T-cell (primary cell): Measurements from ENCODE around the gene LYPD5. TPM values are rescaled to one million over a fixed set of nuclear protein-coding genes. Genes with fewer than 3 reads are reported as not detected.
"Not testable (repeated sequence)": the region's sequence is repeated elsewhere in the genome, so short reads cannot be mapped to it uniquely, and the experiment has no call there.

ENCODE experiments used
- ATAC-seq, 4 experiments: fragments of 200-7000 bp in 3 of 4; fragments of 150-1000 bp in 1 of 4; cut with Tn5 transposase; replicated peaks in 1 of 4; 1 replicate in 3 of 4; 2 replicates in 1 of 4; pipeline ENCODE4 v1.10.0; 2021; ENCODE audit warnings: moderate library complexity in 3 of 4, mild to moderate bottlenecking in 2 of 4, moderate number of reproducible peaks in 1 of 4
- CTCF ChIA-PET, 2 donors: fragments of 300-600 bp; sonication (Branson Sonifier 250); formaldehyde crosslinking; loops; one replicate each; lab custom pipeline; 2022; ENCODE audit warnings: antibody characterized with exemption in 2 of 2; lab: Charles Lee
- POLR2A ChIA-PET, 2 donors: fragments of 300-600 bp; sonication (Branson Sonifier 250); formaldehyde crosslinking; loops; one replicate each; lab custom pipeline; 2022; ENCODE audit warnings: antibody characterized with exemption in 2 of 2; lab: Charles Lee
- DNase-seq, 35 experiments: peaks; one replicate each; pipeline versions ENCODE4 v3.0.0 to v3.0.0-alpha.2; 2013 to 2023
- H3K27ac ChIP-seq: one replicate; pipeline ENCODE4 v1.5.1; 2013; ENCODE audit warnings: low read length
- H3K27me3 ChIP-seq, 2 experiments: replicated peaks in 1 of 2; 1 replicate in 1 of 2; 2 replicates in 1 of 2; pipeline versions ENCODE4 v1.6.1 to v1.7.0; 2013; ENCODE audit warnings: low read length in 1 of 2, mixed read lengths in 1 of 2; ENCODE audit not compliant: control insufficient read depth in 2 of 2, insufficient read depth in 2 of 2; ENCODE audit errors: extremely low read depth in 1 of 2
- H3K36me3 ChIP-seq, 2 donors: 1 replicate in 1 of 2; 2 replicates in 1 of 2; pipeline versions ENCODE4 v1.6.1 to v1.7.0; 2013; ENCODE audit warnings: low read length in 1 of 2; ENCODE audit not compliant: control insufficient read depth in 2 of 2, insufficient read depth in 1 of 2; ENCODE audit errors: extremely low read depth in 1 of 2
- H3K4me1 ChIP-seq, 2 experiments: 1 replicate in 1 of 2; 2 replicates in 1 of 2; pipeline versions ENCODE4 v1.6.1 to v1.7.0; 2013; ENCODE audit warnings: low read length in 2 of 2, mixed read lengths in 1 of 2; ENCODE audit not compliant: insufficient read depth in 2 of 2, control insufficient read depth in 1 of 2; ENCODE audit errors: extremely low read depth in 1 of 2
- H3K4me3 ChIP-seq, 2 donors: 1 replicate in 1 of 2; 2 replicates in 1 of 2; pipeline versions ENCODE4 v1.5.1 to v1.7.0; 2013; ENCODE audit warnings: mild to moderate bottlenecking in 2 of 2, low read length in 1 of 2, moderate library complexity in 1 of 2; ENCODE audit not compliant: control insufficient read depth in 1 of 2; ENCODE audit errors: extremely low read depth in 1 of 2
- H3K9me3 ChIP-seq: 2 replicates; pipeline ENCODE4 v1.7.0; 2013
- H3K27ac Mint-ChIP-seq, 2 donors: one replicate each; pipeline ENCODE4 v1.8.0; 2020 to 2021; ENCODE audit warnings: mild to moderate bottlenecking in 2 of 2, mixed read lengths in 2 of 2
- H3K27me3 Mint-ChIP-seq, 2 donors: one replicate each; pipeline ENCODE4 v1.8.0; 2021 to 2022; ENCODE audit warnings: mixed read lengths in 2 of 2
- H3K36me3 Mint-ChIP-seq: one replicate; pipeline ENCODE4 v1.8.0; 2021; ENCODE audit warnings: mixed read lengths
- H3K4me1 Mint-ChIP-seq, 3 donors: one replicate each; pipeline ENCODE4 v1.8.0; 2020 to 2022; ENCODE audit warnings: mixed read lengths in 3 of 3, mild to moderate bottlenecking in 1 of 3
- H3K4me3 Mint-ChIP-seq, 3 donors: one replicate each; pipeline ENCODE4 v1.8.0; 2020 to 2022; ENCODE audit warnings: mild to moderate bottlenecking in 3 of 3, mixed read lengths in 3 of 3, moderate library complexity in 3 of 3
- H3K9me3 Mint-ChIP-seq, 3 donors: one replicate each; pipeline ENCODE4 v1.8.0; 2020 to 2022; ENCODE audit warnings: mixed read lengths in 3 of 3
- WGBS: methylation state at CpG from one replicate; pipeline ENCODE4 v1.1.5; 2013; ENCODE audit warnings: missing lambda C conversion rate; ENCODE audit not compliant: insufficient coverage; 5-methylcytosine and 5-hydroxymethylcytosine counted together
- total RNA-seq, 35 experiments: library from RNA in 6 of 35; stranded (reverse) in 6 of 35; fragments of 120-200 nt in 1 of 35; gene quantifications; one replicate each; pipeline versions ENCODE4 v1.2.1 to v1.2.4 and lab custom pipeline; 2013 to 2026

The LYPD5 gene
- total RNA-seq, 5 donors from 2014 or later (not counting 1 experiment from before 2014, with no cell fraction given) = 0.20 to 0.70 (median 0.58) TPM; not detected in 1

GRCh38 chr19:43826787-43827754 lies 24.8 kb upstream of the LYPD5 start, which contains the start of gene ZNF283:
TSS of gene ZNF283 (plus strand) at chr19:43827321. CDS start at chr19:43833505, 6,184 bp downstream.
- ChIA-PET CTCF (interaction anchor here (0.6 to 0.9 kb wide), 4 partner anchors 10 to 363 kb away, joined by 3 read pairs; no protein-coding TSS in a partner anchor), POLR2A (no interaction called here)
- peaks cover 2 to 7% (median 3%) of the 10 kb centered on the region in 3 donors for H3K9me3 Mint-ChIP-seq
- peak within 1 kb of the TSS; percentile 88 to 90 (median 89) for H3K4me3 Mint-ChIP-seq
- H3K27ac Mint-ChIP-seq = peak within 1 kb of the TSS; percentile 52 to 72
- peaks cover under 1 to 6% of the 10 kb centered on the region in 2 experiments for H3K27me3 ChIP-seq
- H3K4me1 ChIP-seq = peaks cover 2 to 12% of the 10 kb centered on the region in 2 experiments
- ATAC-seq = peak; percentile 94 to 99 (median 96)
- H3K27ac ChIP-seq = no peak within 1 kb of the TSS
- peaks cover 4 to 10% of the 10 kb centered on the region in 2 donors for H3K36me3 ChIP-seq
- peak; percentile 54 to 85 (median 68) for DNase-seq
- peaks cover 21% of the 10 kb centered on the region for H3K36me3 Mint-ChIP-seq
- WGBS = 14% methylated on average over 43 of the region's 46 CpGs
- H3K9me3 ChIP-seq = no peaks in the 10 kb centered on the region
- peak within 1 kb of the TSS; percentile 73 to 86 for H3K4me3 ChIP-seq
- H3K27me3 Mint-ChIP-seq = peaks cover 0 to 7% of the 10 kb centered on the region in 2 donors
- peaks cover 19 to 21% (median 19%) of the 10 kb centered on the region in 3 donors for H3K4me1 Mint-ChIP-seq

DNA sequence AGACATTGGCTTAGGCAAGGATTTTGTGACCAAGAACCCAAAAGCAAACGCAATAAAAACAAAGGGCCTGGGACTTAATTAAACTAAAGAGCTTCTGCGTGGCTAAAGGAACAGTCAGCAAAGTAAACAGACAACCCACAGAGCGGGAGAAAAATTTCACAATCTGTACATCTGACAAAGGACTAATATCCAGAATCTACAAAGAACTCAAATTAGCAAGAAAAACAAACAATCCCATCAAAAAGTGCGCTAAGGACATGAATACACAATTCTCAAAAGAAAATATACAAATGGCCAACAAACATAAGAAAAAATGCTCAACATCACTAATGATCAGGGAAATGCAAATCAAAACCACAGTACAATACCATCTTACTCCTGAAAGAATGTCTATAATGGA lies 22.3 kb upstream of the LYPD5 start:
- Histone ChIP-seq H3K4me1 (peaks cover 6 to 20% of the 10 kb centered on the region in 2 experiments), H3K27me3 (peaks cover 9 to 18% of the 10 kb centered on the region in 2 experiments)
- H3K9me3 Mint-ChIP-seq, H3K36me3 Mint-ChIP-seq, H3K4me3 Mint-ChIP-seq, H3K27ac Mint-ChIP-seq, POLR2A ChIA-PET, CTCF ChIA-PET, H3K36me3 ChIP-seq, H3K4me3 ChIP-seq, ATAC-seq, H3K27ac ChIP-seq, DNase-seq, H3K9me3 ChIP-seq: not testable (repeated sequence)
- WGBS = 49% methylated on average over 3 of the region's 4 CpGs
- Mint-ChIP-seq H3K27me3 (peaks cover 14 to 23% of the 10 kb centered on the region in 2 donors), H3K4me1 (peaks cover 29 to 32% (median 29%) of the 10 kb centered on the region in 3 donors)

- H3K9me3 Mint-ChIP-seq, POLR2A ChIA-PET, H3K27ac Mint-ChIP-seq, DNase-seq, H3K36me3 Mint-ChIP-seq, H3K27ac ChIP-seq, H3K4me3 ChIP-seq, H3K4me3 Mint-ChIP-seq, ATAC-seq, H3K9me3 ChIP-seq, H3K36me3 ChIP-seq, CTCF ChIA-PET: not testable (repeated sequence)
- no CpG with 5 or more reads among the region's 3 CpGs for WGBS
- H3K4me1 ChIP-seq = peaks cover 6 to 20% of the 10 kb centered on the region in 2 experiments
- H3K27me3 Mint-ChIP-seq = peaks cover 14 to 28% of the 10 kb centered on the region in 2 donors
- H3K4me1 Mint-ChIP-seq = peaks cover 29 to 32% (median 29%) of the 10 kb centered on the region in 3 donors
- peaks cover 9 to 23% of the 10 kb centered on the region in 2 experiments for H3K27me3 ChIP-seq
Measured at GRCh38 chr19:43823856-43824255, 21.6 kb upstream of the LYPD5 start.

DNA sequence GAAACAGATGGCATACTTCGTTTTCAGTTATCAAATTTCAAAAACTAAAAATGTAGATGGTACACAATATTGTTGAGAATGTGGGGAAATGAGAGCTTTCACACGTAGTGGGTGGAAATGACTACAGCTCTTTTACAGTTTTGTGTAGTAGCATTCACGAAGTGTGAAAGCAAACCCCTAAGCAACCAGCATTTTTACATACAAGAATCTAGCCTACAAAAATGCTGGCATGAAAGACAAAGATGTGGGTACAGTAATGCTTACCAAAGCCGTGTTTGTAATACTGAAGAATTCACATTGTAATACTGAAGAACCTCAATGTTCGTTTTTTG lies 18.6 kb upstream of the LYPD5 start:
- H3K27ac Mint-ChIP-seq = no peak overlapping the region
- Histone ChIP-seq H3K9me3 (no peaks in the 10 kb centered on the region), H3K4me1 (peaks cover 4 to 8% of the 10 kb centered on the region in 2 experiments), H3K27me3 (peaks cover 9 to 23% of the 10 kb centered on the region in 2 experiments), H3K4me3 (peak overlapping the region in 1 of 2 donors; percentile 50), H3K36me3 (no peaks in the 10 kb centered on the region), H3K27ac (no peak overlapping the region)
- ATAC-seq = peak in 1 of 4 experiments; percentile 4
- H3K9me3 Mint-ChIP-seq = no peaks in the 10 kb centered on the region
- no peak for DNase-seq
- H3K27me3 Mint-ChIP-seq = peaks cover 27 to 35% of the 10 kb centered on the region in 2 donors
- CTCF ChIA-PET = no interaction called here
- H3K4me1 Mint-ChIP-seq = peaks cover 10 to 12% (median 11%) of the 10 kb centered on the region in 3 donors
- WGBS = no CpG with 5 or more reads among the region's 5 CpGs
- peak overlapping the region; percentile 82 to 86 (median 85) for H3K4me3 Mint-ChIP-seq
- POLR2A ChIA-PET = interaction anchor here in 1 of 2 donors (0.7 kb wide), 1 partner anchor 258 kb away, joined by 3 read pairs; no protein-coding TSS in a partner anchor
- peaks cover 4% of the 10 kb centered on the region for H3K36me3 Mint-ChIP-seq

DNA sequence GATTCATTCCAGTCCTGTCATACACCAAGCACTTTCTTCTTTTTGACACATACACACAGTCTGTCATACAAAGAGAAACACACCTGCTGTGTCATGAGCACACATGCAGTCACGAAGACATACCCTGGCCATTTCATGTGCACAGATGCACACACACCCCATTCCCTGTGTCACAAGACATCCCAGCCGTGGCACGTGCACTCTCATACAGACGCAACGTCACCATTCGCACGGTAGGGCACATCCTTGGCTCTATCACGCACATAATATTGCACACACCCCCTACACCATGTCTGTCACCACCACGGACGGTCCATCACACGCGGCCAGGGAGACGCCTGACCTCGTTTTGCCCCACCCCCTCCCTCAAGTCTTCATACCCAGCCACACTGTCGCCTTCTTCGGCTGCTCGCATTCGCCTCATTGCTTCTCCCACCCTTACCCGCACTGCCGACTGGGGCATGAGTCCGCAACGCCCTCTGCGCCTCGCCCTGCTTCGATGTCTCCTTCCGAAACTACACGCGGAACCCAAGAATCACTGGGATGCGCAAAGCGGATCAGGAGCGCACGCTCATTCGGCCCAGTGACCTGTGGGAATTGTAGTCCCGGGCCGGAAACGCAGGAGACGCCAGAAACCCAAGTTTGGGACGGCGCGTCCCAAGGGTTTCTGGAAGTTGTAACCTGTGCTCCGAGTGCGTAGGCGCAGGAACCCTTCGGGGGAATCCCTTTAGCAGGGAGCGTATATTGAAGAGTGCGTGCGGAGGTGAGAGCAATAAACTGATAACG lies 18.0 kb upstream of the LYPD5 start:
- H3K4me3 ChIP-seq = peak overlapping the region; percentile 50 to 57
- peaks cover 4% of the 10 kb centered on the region for H3K36me3 Mint-ChIP-seq
- H3K9me3 ChIP-seq = no peaks in the 10 kb centered on the region
- H3K4me1 ChIP-seq = peaks cover 4 to 8% of the 10 kb centered on the region in 2 experiments
- H3K4me3 Mint-ChIP-seq = peak overlapping the region; percentile 82 to 86 (median 85)
- H3K27me3 Mint-ChIP-seq = peaks cover 27 to 35% of the 10 kb centered on the region in 2 donors
- ChIA-PET POLR2A (no interaction called here), CTCF (no interaction called here)
- peaks cover 10 to 11% (median 11%) of the 10 kb centered on the region in 3 donors for H3K4me1 Mint-ChIP-seq
- no peaks in the 10 kb centered on the region for H3K36me3 ChIP-seq
- peaks cover 9 to 24% of the 10 kb centered on the region in 2 experiments for H3K27me3 ChIP-seq
- DNase-seq = peak in 5 of 35 experiments; percentile 3 to 34 (median 6)
- 20% methylated on average over 40 of the region's 48 CpGs for WGBS
- H3K27ac Mint-ChIP-seq = no peak overlapping the region
- peak; percentile 52 to 74 (median 65) for ATAC-seq
- H3K9me3 Mint-ChIP-seq = no peaks in the 10 kb centered on the region
- no peak overlapping the region for H3K27ac ChIP-seq

DNA sequence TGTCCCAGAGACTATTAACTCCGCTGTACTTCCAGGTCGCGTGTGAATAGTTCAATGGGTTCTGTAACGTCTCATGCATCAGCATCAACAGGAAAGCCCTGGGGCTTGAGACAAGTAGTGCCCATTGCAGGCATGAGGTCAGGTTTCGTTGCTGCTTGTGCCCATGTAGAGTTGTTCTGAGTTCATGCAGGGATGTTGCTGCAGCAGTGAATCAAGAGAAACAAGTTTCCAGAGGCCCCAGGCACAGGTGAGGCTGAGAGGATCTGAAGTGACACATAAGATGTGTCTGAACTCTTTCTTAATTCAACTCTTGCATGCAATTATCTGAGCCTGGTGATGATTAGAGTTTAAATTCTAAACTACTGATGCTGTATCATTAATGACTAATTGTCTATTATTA lies 16.3 kb upstream of the LYPD5 start:
- Histone ChIP-seq H3K27me3 (peaks cover 9 to 28% of the 10 kb centered on the region in 2 experiments), H3K27ac (no peak overlapping the region), H3K4me3 (no peak overlapping the region), H3K36me3 (no peaks in the 10 kb centered on the region), H3K4me1 (peaks cover 4 to 8% of the 10 kb centered on the region in 2 experiments), H3K9me3 (no peaks in the 10 kb centered on the region)
- WGBS = 84% methylated on average over 5 of the region's 5 CpGs
- Mint-ChIP-seq H3K27me3 (peaks cover 27 to 33% of the 10 kb centered on the region in 2 donors), H3K27ac (no peak overlapping the region), H3K4me3 (no peak overlapping the region), H3K9me3 (no peaks in the 10 kb centered on the region), H3K4me1 (peaks cover 10 to 11% (median 11%) of the 10 kb centered on the region in 3 donors), H3K36me3 (peaks cover 4% of the 10 kb centered on the region)
- ATAC-seq (no peak), DNase-seq (no peak)
- CTCF ChIA-PET = no interaction called here
- POLR2A ChIA-PET = no interaction called here
